ENCODE measurements around the gene USP40.

The USP40 gene

DNA sequence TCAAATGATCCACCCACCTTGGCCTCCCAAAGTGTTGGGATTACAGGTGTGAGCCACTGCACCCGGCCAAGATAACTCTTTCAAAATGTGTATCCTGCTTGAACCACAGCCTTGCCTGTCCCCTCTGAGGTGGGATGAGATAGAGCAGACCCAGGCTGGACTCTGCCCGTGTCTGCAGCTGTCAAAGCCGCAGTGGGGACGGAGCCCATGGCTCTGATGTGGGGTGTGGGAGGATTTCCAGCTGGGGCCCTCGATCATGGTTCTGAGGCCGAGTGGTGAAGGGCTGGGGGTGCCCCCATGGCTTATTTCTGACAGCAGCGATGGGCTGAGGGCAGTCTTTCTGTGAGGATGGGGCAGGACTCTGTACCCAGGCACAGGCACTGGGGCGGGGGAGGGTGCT, 107.8 kb downstream of the USP40 start:
- DNase-seq (ENCODE audit: low spot score): no peak

- no peak for DNase-seq (ENCODE audit: low spot score)
Observed at GRCh38 chr2:233458031-233458610, 108.5 kb downstream of the USP40 start.

- no peak for DNase-seq (ENCODE audit: low spot score)
Observed at GRCh38 chr2:233457356-233457755, 109.2 kb downstream of the USP40 start.

DNA sequence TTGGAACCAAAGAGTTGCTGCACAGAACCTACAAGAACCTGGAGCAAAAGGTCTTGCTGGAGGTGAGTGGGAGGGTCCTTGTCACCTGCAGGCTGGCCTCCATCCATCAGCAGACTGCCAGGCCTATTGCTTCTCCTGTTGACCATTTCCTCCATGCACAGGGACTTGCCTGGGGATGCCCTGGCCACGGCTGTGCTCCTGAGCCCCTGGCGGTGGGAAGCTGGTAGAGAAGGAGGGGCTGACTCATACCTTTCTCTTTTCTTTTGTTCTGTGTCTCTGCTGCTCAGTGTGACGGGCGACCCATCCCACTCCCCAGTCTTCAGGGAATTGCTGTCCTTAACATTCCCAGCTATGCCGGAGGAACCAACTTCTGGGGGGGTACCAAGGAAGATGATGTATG, 109.6 kb downstream of the USP40 start:
- no peak for DNase-seq (ENCODE audit: low spot score)

DNA sequence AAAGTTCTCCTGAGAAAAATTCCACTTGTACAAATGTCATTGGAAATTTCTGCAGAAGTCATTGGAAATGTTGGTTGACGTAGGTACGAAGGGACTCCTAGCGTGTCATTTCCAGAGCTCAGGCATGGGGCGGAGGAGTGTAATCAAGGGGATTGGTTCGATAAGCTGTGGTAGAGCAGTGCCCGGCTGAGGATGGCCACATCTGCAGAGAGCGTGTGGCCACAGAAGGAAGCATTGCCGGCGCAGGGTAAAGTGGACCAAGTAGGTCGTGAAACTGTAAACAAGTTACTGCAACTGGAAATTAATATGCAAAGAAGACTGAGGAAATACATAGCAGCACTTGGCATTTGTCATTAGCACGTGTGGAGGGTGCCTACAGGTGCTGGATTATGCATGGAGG, 110.5 kb downstream of the USP40 start:
- no peak for DNase-seq (ENCODE audit: low spot score)

GRCh38 chr2:233455491-233455890, 111.1 kb downstream of the USP40 start:
- no peak for DNase-seq (ENCODE audit: low spot score)

DNA sequence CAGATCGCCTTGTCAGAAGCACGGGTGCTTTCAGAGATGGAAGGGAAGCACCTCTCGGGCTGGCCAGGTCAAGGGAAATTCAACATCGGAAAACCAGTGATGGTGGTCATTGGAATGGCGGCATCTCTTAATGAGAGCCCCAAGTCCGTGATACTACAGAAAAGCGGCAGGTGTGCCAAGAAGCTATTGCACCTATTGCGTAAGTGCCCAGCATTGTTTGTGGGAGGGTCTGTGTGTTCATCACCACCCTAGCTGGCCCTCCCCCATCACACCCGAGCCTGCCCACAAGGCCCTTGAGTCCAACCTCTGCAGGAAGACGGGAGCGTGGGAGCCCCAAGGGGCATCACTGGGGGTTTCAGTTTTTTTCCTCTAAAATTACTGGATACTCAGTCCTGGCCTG, 111.6 kb downstream of the USP40 start:
- DNase-seq (ENCODE audit: low spot score): no peak

DNA sequence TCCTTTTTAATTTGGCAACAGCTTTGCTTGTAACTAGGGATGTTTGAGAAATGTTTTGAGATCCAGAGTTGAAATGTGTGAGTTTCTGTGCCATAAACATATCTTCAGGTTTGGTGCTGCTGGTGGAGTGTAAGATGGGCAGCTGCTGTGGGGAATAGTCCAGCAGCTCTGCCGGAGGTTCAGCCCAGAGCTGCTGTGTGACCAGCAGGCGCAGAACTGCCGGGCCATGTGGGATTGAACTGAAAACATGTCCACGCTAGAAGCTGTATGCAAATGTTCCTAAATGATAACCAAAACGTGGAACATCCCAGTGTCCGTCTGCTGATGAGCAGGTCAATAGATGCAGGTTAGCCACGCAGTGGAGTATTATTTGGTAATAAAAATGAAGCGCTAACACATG, 112.7 kb downstream of the USP40 start:
- DNase-seq (ENCODE audit: low spot score): no peak

DNA sequence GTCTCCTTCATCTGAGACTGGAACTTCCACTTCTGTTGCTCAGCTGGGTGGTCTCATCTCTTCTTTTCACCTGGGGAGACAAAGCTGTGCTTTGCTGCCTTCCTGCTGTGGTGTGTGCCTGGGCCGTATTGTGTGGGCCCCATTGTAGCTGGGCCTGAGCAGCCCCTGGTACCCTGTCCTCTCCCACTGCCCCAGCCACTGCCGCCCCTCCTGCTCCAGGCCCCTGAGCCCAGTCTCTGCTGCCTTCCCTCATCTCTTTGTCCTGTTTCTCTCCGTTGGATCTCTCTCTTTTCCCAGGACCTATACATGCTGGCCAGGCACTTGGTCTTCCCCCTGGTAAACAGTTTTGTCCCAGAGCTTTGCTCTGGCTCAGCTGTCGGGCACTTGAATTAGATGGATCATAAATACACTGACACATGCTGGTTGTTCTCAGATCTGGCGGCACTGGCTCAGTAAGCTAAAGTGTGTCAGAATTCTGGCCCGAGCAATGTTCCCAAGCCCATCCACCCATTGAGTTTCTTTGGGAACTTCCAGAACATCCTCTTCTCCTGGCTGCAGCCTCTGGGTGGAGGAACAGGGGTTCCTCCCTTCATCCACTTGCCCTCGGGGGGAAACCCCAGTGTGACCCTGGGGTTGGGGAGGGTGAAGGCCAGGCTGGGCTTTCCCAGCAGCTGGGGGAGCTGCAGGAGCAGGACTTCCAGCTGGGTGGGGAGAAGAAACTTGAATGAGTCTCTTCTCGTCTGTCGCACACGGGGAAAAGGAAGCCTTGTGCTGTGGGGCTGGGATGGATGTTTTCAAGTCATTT, 113.3 kb downstream of the USP40 start:
- DNase-seq (ENCODE audit: low spot score): no peak

GRCh38 chr2:233451950-233452349, 114.6 kb downstream of the USP40 start:
- no peak for DNase-seq (ENCODE audit: low spot score)

DNA sequence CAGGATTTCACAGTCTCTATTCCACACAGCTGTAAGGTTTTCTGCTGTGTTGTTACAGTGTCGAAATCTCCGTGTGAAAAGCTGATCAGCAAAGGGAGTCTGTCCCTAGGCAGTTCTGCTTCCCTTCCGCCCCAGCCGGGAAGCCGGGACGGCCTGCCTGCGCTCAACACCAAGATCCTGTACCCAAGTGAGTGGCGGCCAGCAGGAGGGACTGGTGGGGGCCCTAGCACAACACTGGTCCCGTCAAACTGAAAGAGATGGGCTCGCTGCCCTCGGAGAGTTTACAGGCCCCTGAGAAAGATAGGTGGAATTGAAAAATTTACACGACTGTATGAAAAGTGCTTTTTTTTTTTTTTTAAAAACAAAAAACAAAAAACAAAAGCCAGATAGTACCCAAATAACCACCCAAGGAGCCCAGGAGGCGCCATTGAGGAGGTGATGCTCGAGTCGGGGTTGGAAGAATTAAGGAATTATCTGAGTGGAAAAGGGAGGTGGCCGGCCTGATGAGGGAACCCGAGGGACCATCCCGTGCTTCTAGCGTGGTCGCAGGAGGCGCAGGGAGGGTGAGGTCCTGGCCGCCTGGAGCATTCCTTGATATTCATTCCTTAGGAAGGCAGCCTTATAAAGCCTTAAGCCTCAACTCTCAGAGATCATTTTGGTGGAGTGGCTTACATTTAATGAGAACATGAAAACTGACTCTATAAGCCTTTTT, 115.6 kb downstream of the USP40 start:
- DNase-seq (ENCODE audit: low spot score): no peak

DNA sequence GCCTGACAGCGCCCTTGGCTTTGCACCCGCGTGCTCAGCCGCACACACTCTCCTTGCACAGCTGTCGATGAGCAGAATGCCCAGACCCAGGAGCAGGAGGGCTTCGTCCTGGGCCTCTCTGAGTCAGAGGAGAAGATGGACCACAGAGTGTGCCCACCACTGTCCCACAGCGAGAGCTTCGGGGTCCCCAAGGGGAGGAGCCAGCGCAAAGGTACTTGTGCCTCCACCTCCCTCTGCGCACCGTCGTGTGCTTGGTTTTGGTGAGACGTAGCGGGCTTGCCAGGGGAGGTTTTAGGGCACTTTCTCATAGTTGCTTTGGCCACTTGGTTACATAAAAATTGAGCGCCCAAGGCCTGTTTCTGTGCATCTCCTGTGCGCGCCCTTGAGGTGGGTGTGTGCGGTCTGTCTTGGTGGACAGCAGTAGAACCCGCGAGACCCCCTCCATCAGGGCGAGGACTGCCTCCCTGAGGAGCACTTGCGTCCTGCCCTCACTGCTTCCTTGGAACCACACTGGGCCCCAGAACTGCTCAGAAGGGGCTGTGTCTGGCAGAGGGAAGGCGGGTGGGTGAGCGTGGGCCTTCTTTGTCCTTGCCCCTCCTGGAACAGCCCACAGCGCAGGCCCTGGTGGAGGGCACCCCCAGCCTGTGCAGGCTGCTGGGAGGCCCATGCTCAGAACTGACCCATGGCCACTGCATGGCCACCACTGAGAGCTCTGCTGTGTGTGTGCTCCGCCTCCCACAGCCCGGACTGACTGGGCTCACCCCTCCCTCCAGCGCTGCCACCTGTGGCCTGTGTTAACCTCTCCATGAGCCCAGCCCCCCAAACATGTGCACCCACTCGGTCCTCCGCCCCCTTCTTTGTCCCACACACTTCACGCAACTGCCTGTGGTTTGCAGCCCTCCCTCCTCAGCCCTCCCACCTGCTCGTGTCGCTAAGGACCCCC, 116.4 kb downstream of the USP40 start:
- no peak for DNase-seq (ENCODE audit: low spot score)

DNA sequence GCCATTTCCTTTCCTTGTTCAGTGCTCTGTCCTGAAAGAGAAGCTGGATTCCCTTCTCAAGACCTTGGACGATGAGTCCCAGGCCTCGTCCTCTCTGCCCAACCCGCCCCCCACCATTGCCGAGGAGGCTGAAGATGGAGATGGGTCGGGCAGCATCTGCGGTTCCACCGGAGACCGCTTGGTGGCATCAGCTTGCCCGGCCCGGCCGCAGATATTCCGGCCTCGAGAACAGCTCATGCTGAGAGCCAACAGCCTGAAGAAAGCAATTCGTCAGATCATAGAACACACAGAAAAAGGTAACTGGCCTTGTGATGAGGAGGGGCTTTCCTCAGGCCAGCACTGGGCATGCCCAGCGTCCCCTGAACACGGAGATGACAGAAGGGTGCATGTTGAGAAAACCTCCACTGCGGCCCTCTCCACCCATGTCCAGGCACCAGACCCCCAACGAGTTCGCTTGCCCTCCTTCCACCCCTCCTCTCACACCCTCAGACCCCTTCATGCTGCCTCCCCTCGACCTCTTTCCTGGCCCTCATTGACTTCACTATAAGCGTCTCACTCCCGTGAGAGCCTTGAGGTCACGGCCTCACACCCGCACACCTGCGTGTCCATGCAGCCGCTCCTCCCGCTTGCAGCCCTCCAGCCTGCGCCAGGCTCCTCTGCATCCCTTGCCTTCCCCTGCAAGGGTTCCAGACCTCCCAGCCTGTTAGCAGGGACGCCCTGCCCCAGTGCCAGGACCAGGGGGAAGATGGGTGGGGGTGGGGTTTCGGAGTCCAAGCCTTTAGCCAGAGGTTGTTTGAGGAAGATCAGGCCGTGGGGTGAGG, 117.3 kb downstream of the USP40 start:
- DNase-seq (ENCODE audit: low spot score): peak; percentile 22

DNA sequence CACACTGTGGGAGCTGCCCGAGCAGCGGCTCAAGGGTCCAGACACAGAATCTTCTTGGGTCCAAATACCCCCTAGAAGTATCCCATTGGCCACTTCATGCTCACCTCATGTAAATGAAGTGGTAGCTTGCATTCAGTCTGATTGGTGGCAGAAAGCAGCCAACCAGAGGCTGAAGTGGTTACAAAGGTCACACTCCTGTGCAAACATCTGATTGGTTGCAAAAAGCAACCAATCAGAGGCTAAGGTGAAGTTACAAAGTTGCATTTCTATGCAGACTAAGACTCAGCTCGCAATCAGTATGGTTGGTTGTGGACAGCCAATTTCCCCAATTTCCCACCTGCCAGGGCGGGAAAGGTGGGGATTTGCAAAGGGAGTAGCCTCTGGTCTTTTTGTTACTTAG, 118.0 kb downstream of the USP40 start:
- no peak for DNase-seq (ENCODE audit: low spot score)

- no peak for DNase-seq (ENCODE audit: low spot score)
Observed at GRCh38 chr2:233448220-233448559, 118.4 kb downstream of the USP40 start.

GRCh38 chr2:233447506-233448219, 118.9 kb downstream of the USP40 start:
- no peak for DNase-seq (ENCODE audit: low spot score)

- DNase-seq (ENCODE audit: low spot score): no peak
Observed at GRCh38 chr2:233446606-233447305, 119.8 kb downstream of the USP40 start.

DNA sequence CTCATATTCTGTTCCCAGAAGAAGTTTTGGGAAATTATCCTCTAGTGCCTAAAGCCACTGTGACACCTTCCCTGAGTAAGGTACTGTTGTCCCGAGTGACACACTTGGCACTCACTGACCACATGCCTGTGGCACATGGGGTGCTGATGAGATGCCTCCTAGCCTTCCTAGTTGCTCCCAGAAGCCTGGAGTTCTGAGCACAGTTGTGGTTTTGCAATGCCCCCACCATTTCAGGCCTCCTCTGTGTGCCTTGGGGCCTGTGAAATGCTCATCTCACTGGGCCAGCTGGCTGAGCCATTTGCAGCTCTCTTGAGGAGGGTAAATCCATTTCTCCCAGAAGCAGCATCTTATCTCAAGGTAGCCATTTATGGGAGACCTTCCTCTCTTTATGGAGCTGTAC, 120.5 kb downstream of the USP40 start:
- no peak for DNase-seq (ENCODE audit: low spot score)

DNA sequence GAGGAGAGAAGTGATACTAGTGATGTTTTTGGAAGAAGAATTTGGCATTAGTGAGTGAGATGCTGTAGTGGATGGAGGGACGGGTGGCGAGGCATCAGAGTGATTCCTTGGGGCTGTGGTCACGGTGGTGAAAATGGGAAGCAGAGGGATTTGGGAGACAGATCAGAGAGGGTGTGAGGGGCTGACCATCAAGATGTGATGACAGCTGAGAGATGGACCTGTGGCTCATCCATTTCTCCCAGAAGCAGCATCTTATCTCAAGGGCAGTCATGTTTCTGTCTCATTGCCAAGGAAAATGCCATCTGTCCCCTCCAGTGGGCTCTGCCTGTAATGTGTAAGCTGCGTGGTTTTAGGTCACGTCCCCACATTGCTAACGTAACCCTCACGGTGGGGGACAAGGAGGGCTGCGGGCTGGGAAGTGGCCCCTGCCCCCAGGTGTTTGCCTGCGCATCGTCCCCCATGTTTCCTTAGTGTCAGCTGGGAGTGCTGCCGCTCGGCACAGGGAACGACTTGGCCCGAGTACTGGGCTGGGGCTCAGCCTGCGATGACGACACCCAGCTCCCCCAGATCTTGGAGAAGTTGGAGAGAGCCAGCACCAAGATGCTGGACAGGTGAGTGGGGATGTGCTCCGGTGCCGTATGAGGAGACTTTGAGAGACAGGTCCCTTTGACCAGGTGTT, 121.3 kb downstream of the USP40 start:
- DNase-seq (ENCODE audit: low spot score): no peak

DNA sequence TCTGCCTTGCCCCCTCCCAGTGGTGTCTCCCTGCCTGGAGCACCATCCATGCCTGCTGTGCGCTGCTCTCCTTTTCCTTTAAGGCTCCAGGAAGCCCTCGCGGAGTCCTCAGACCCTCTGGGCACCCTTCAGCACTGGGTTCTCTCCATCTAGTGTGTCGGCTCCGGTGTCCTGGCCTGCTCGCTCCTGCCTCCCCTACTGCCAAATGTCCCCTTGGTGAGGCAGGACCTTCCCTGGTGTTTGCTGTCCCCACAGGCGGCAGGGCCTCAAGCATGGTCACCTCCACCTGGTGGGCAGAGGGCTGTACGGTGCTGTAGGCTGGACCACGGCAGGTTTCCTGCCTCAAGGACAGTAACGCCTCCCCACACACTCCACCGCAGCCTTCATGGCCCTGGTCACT, 122.1 kb downstream of the USP40 start:
- no peak for DNase-seq (ENCODE audit: low spot score)

Data from COLO829 (cell line).